K562 (cell line): ENCODE measurements around the gene CUTA. TPM values are rescaled to one million over a fixed set of nuclear protein-coding genes. Genes with fewer than 3 reads are reported as not detected.

ENCODE experiments used
- CBX3 ChIP-seq, 2 experiments: IDR thresholded peaks; 1 replicate in 1 of 2; 2 replicates in 1 of 2; pipeline ENCODE4 v1.6.1; 2012; ENCODE audit warnings: inconsistent platforms in 2 of 2, low read length in 2 of 2, borderline replicate concordance in 1 of 2, control low read depth in 1 of 2
- CTBP1 ChIP-seq: fragments of 450-650 bp; IDR thresholded peaks from 2 replicates; pipeline ENCODE4 v1.6.1; 2016; ENCODE audit warnings: borderline replicate concordance
- CTCFL ChIP-seq: IDR thresholded peaks from 2 replicates; pipeline ENCODE4 v1.6.1; 2011; ENCODE audit warnings: borderline replicate concordance, low read depth, mild to moderate bottlenecking, moderate library complexity, low read length; ENCODE audit not compliant: insufficient read depth, poor library complexity, severe bottlenecking
- HCFC1 ChIP-seq: IDR thresholded peaks from 2 replicates; pipeline ENCODE4 v1.6.1; 2012; ENCODE audit warnings: low read depth, low read length, improper control_type of control experiment
- POLR2A ChIP-seq: fragments of 450-650 bp; conservative IDR thresholded peaks from 2 replicates; pipeline ENCODE4 v1.6.1; 2016
- POLR2AphosphoS5 ChIP-seq: IDR thresholded peaks from 2 replicates; pipeline ENCODE4 v1.6.1; 2011; ENCODE audit warnings: mild to moderate bottlenecking, low read depth, low read length, moderate library complexity; ENCODE audit not compliant: control insufficient read depth, insufficient read depth
- POLR2G ChIP-seq: fragments of 200-400 bp; formaldehyde crosslinking; IDR thresholded peaks from 2 replicates; pipeline ENCODE4 v1.6.1; 2017; ENCODE audit warnings: low read depth, mild to moderate bottlenecking, antibody characterized with exemption, low read length, moderate library complexity
- SRF ChIP-seq, 2 experiments: fragments of 250-450, 450-650 bp in 1 of 2; sonication (Bioruptor Pico) in 1 of 2; sonication (generic) in 1 of 2; formaldehyde crosslinking; IDR thresholded peaks; 2 replicates each; pipeline versions ENCODE4 v1.5.0 to v1.5.1; 2020 to 2022; ENCODE audit warnings: mild to moderate bottlenecking in 1 of 2, missing genetic modification reagents in 1 of 2
- ZNF584 ChIP-seq: fragments of 200-800 bp; sonication (Bioruptor generic); IDR thresholded peaks from 2 replicates; pipeline ENCODE4 v1.6.1; 2016; ENCODE audit warnings: low read depth, mild to moderate bottlenecking, missing genetic modification characterization, missing compliant biosample characterization
- polyA plus RNA-seq, 8 experiments: library from polyadenylated mRNA; depleted of rRNA in 4 of 8; stranded (reverse) in 5 of 8; unstranded in 3 of 8; fragments of >200 nt; fragmentation: Nextera tagmentation in 2 of 8; fragmentation: Illumina TruSeq in 1 of 8; extraction: Ambion mirVana in 2 of 8; extraction: Trizol in 1 of 8; gene quantifications; 2 replicates each; pipeline versions ENCODE4 v1.2.1 to v1.2.3, GENCODE V29; 2011 to 2014; ENCODE audit warnings: inconsistent platforms in 1 of 8, missing spikeins in 1 of 8
- total RNA-seq, 7 experiments: library from RNA; depleted of rRNA in 6 of 7; stranded (reverse); fragments of >200 nt in 6 of 7; fragmentation: Illumina TruSeq in 2 of 7; extraction: Trizol in 2 of 7; gene quantifications; 2 replicates each; pipeline versions ENCODE4 v1.2.1 to v1.2.3, GENCODE V29; 2011 to 2021; ENCODE audit warnings: low replicate concordance in 1 of 7
- TF ChIP-seq, protein P1 (sequence below), 3 experiments: IDR thresholded peaks in 2 of 3; conservative IDR thresholded peaks in 1 of 3; 2 replicates each; pipeline ENCODE4 v1.5.1; 2011 to 2012; ENCODE audit warnings: low read length in 3 of 3, mild to moderate bottlenecking in 3 of 3, control low read depth in 2 of 3, improper control_type of control experiment in 1 of 3, inconsistent platforms in 1 of 3, low read depth in 1 of 3, mixed read lengths in 1 of 3, moderate library complexity in 1 of 3; ENCODE audit not compliant: insufficient read depth in 2 of 3

CUTA gene
- total and polyA plus RNA-seq, 9 of the 15 experiments (the other 6 are each of a cell fraction or from before 2014, with no cell fraction given), result 166 to 682 (median 310) TPM

- TF ChIP-seq CTCFL (peak; percentile 97), POLR2G (peak; percentile 63), HCFC1 (no peak), POLR2A (no peak), CTBP1 (peak; percentile 46; the same call in 1 of the 2 replicates), POLR2AphosphoS5 (0 out of 2 replicates have a peak, but pooled peaks have one; percentile 22), ZNF584 (no peak), CBX3 (IDR thresholded peaks at IDR 0.05; ENCODE audit: borderline replicate concordance in 1 of 2, low read length in 2 of 2) (no peak), SRF (CRISPR knock-in tag; IDR thresholded peaks at IDR 0.05) (peak in 1 of 2 experiments; percentile 64; a peak in 1 of 4 replicates)
- TF ChIP-seq, protein P1, sequence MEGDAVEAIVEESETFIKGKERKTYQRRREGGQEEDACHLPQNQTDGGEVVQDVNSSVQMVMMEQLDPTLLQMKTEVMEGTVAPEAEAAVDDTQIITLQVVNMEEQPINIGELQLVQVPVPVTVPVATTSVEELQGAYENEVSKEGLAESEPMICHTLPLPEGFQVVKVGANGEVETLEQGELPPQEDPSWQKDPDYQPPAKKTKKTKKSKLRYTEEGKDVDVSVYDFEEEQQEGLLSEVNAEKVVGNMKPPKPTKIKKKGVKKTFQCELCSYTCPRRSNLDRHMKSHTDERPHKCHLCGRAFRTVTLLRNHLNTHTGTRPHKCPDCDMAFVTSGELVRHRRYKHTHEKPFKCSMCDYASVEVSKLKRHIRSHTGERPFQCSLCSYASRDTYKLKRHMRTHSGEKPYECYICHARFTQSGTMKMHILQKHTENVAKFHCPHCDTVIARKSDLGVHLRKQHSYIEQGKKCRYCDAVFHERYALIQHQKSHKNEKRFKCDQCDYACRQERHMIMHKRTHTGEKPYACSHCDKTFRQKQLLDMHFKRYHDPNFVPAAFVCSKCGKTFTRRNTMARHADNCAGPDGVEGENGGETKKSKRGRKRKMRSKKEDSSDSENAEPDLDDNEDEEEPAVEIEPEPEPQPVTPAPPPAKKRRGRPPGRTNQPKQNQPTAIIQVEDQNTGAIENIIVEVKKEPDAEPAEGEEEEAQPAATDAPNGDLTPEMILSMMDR (IDR thresholded peaks at IDR 0.05 in 2 of 3, conservative IDR thresholded peaks at IDR 0.05 in 1 of 3; ENCODE audit: insufficient read depth in 2 of 3, low read depth in 1 of 3, low read length in 3 of 3), result peak; percentile 58 to 68 (median 66)
Observed at GRCh38 chr6:33414592-33415271, 3.2 kb downstream of the CUTA start (continued).
